HepG2 (cell line): Measurements from ENCODE around the gene KLHL3. TPM values are rescaled to one million over a fixed set of nuclear protein-coding genes. Genes with fewer than 3 reads are reported as not detected.

ENCODE experiments used
- ATAC-seq: fragments of 200-7000 bp; cut with Tn5 transposase; 3 replicates; pipeline ENCODE4 v1.9.1; 2020; ENCODE audit warnings: mild to moderate bottlenecking, moderate library complexity
- BruUV-seq: library from RNA; stranded (reverse); fragments of 400-500 nt; replicated peaks from 2 replicates; lab custom pipeline; 2021; lab: Mats Ljungman, UMichigan
- CTCF ChIA-PET: fragments of 300-600 bp; formaldehyde crosslinking; extraction: SDS; loops from one replicate; lab custom pipeline; 2021; ENCODE audit warnings: low total read pairs, inconsistent platforms, low intra/inter-chr PET ratio; lab: Yijun Ruan, JAX
- POLR2A ChIA-PET: fragments of 350-600 bp; sonication (Branson Sonifier 250); formaldehyde crosslinking; loops from one replicate; lab custom pipeline; 2020; ENCODE audit warnings: antibody characterized with exemption, inconsistent platforms; lab: Yijun Ruan, JAX
- DNase-seq: peaks from one replicate; pipeline ENCODE4 v3.0.0-alpha.2; 2015; ENCODE audit warnings: low spot score
- FAIRE-seq: peaks from 3 replicates; lab custom pipeline; 2011; peaks lifted over from hg19 to GRCh38; lab: Jason Lieb, UNC
- H2AFZ ChIP-seq: one replicate; pipeline ENCODE4 v1.6.1; 2011; ENCODE audit warnings: low read length, inconsistent platforms
- H3K27ac ChIP-seq: fragments of 300-600 bp; 3 replicates; pipeline ENCODE4 v1.8.0; 2011; ENCODE audit warnings: mixed run types, mild to moderate bottlenecking, mixed read lengths, low read length, inconsistent platforms; ENCODE audit not compliant: insufficient read depth; ENCODE audit errors: extremely low read length
- H3K27me3 ChIP-seq, 2 experiments: fragments of 200-600 bp in 1 of 2; 2 replicates in 1 of 2; 3 replicates in 1 of 2; pipeline versions ENCODE4 v1.6.0 to v1.8.0; 2011; ENCODE audit warnings: low read length in 2 of 2, mild to moderate bottlenecking in 2 of 2, moderate library complexity in 2 of 2, inconsistent platforms in 1 of 2; ENCODE audit not compliant: insufficient read depth in 2 of 2, control insufficient read depth in 1 of 2
- H3K36me3 ChIP-seq, 2 experiments: fragments of 200-600 bp in 1 of 2; replicated peaks in 1 of 2; 2 replicates in 1 of 2; 3 replicates in 1 of 2; pipeline versions ENCODE4 v1.5.1 to v1.8.0; 2011; ENCODE audit warnings: low read length in 2 of 2, inconsistent platforms in 1 of 2; ENCODE audit not compliant: insufficient read depth in 2 of 2, control insufficient read depth in 1 of 2
- H3K4me1 ChIP-seq: 2 replicates; pipeline ENCODE4 v1.5.1; 2012; ENCODE audit warnings: low read length, inconsistent platforms; ENCODE audit not compliant: insufficient read depth
- H3K4me2 ChIP-seq: 2 replicates; pipeline ENCODE4 v1.6.0; 2011; ENCODE audit warnings: low read depth, low read length, inconsistent platforms
- H3K4me3 ChIP-seq, 3 experiments: fragments of 200-600 bp in 1 of 3; sonication (generic), shearing (Covaris generic) in 1 of 3; replicated peaks in 1 of 3; 2 replicates each; pipeline ENCODE4 v1.5.1; 2011 to 2016; ENCODE audit warnings: low read length in 3 of 3, inconsistent platforms in 2 of 3, low read depth in 2 of 3, mild to moderate bottlenecking in 2 of 3, control low read depth in 1 of 3, mixed read lengths in 1 of 3; ENCODE audit not compliant: insufficient read depth in 1 of 3
- H3K79me2 ChIP-seq: one replicate; pipeline ENCODE4 v1.6.1; 2011; ENCODE audit warnings: low read length, inconsistent platforms; ENCODE audit not compliant: insufficient read depth
- H3K9ac ChIP-seq: 2 replicates; pipeline ENCODE4 v1.6.0; 2011; ENCODE audit warnings: mild to moderate bottlenecking, low read depth, low read length, inconsistent platforms; ENCODE audit not compliant: insufficient read depth
- H3K9me3 ChIP-seq: 2 replicates; pipeline ENCODE4 v1.5.1; 2012; ENCODE audit warnings: mild to moderate bottlenecking, low read length
- H4K20me1 ChIP-seq: 2 replicates; pipeline ENCODE4 v1.6.0; 2011; ENCODE audit warnings: inconsistent platforms, mild to moderate bottlenecking, low read length, moderate library complexity; ENCODE audit not compliant: insufficient read depth
- BRD4 ChIP-seq: sonication (generic); formaldehyde crosslinking; IDR thresholded peaks from 2 replicates; pipeline ENCODE4 v1.4.0; 2020; ENCODE audit warnings: missing genetic modification reagents
- CAMTA2 ChIP-seq: sonication (generic); formaldehyde crosslinking; IDR thresholded peaks from 2 replicates; pipeline ENCODE4 v1.4.0; 2020; ENCODE audit warnings: mild to moderate bottlenecking, missing genetic modification reagents, borderline replicate concordance
- FOXK2 ChIP-seq: fragments of 450-650 bp; IDR thresholded peaks from 2 replicates; pipeline ENCODE4 v1.6.1; 2016
- GATAD1 ChIP-seq: IDR thresholded peaks from 2 replicates; pipeline ENCODE4 v1.6.1; 2016; ENCODE audit warnings: missing genetic modification reagents, missing compliant biosample characterization
- MTERF4 ChIP-seq: sonication (generic); formaldehyde crosslinking; IDR thresholded peaks from 2 replicates; pipeline ENCODE4 v1.8.0; 2023; ENCODE audit warnings: mild to moderate bottlenecking, missing genetic modification reagents
- PRDM4 ChIP-seq: sonication (generic); formaldehyde crosslinking; IDR thresholded peaks from 2 replicates; pipeline ENCODE4 v1.9.0; 2021; ENCODE audit warnings: missing genetic modification reagents, borderline replicate concordance
- REPIN1 ChIP-seq: sonication (generic); formaldehyde crosslinking; IDR thresholded peaks from 2 replicates; pipeline ENCODE4 v1.8.0; 2022; ENCODE audit warnings: missing genetic modification reagents, low read depth, mild to moderate bottlenecking, borderline replicate concordance
- RFXANK ChIP-seq: IDR thresholded peaks from 2 replicates; pipeline ENCODE4 v1.6.1; 2016
- SKIL ChIP-seq: sonication (generic); formaldehyde crosslinking; IDR thresholded peaks from 2 replicates; pipeline ENCODE4 v1.8.0; 2022; ENCODE audit warnings: missing genetic modification reagents, mild to moderate bottlenecking, moderate library complexity, borderline replicate concordance
- WGBS: methylation state at CpG from one replicate; pipeline ENCODE4 v1.1.6; 2017; ENCODE audit warnings: low lambda C conversion rate; 5-methylcytosine and 5-hydroxymethylcytosine counted together
- in situ Hi-C: cut with HindIII; loops from 2 replicates; pipeline ENCODE4 v1.10.0; 2017; ENCODE audit warnings: low pct_unique_long_range_greater_than_20kb; ENCODE audit not compliant: extremely low pct_ligation_motif_present
- intact Hi-C: fragments of 100-400 bp; cut with micrococcal nuclease; formaldehyde crosslinking; loops from one replicate; pipeline ENCODE4 v1.10.0; 2022; ENCODE audit not compliant: unreplicated experiment
- polyA plus RNA-seq, 8 experiments: library from polyadenylated mRNA; depleted of rRNA in 3 of 8; stranded (reverse) in 7 of 8; unstranded in 1 of 8; fragments of >200 nt; fragmentation: Illumina TruSeq in 4 of 8; extraction: Trizol in 4 of 8; gene quantifications; 2 replicates each; pipeline versions ENCODE4 v1.2.1 to v1.2.3, GENCODE V29; 2011 to 2016; ENCODE audit warnings: low read depth in 4 of 8, missing spikeins in 1 of 8, mixed read lengths in 1 of 8; ENCODE audit not compliant: insufficient read depth in 1 of 8
- total RNA-seq, 5 experiments: library from RNA; depleted of rRNA; stranded (reverse); fragments of >200 nt; fragmentation: Illumina TruSeq; extraction: Trizol; gene quantifications; 2 replicates each; pipeline ENCODE4 v1.2.3, GENCODE V29; 2016; ENCODE audit warnings: low read depth in 1 of 5

The KLHL3 gene
- total and polyA plus RNA-seq, 2 of the 13 experiments (the other 11 are each of a cell fraction or from before 2014, with no cell fraction given), result 0.02 to 0.08 TPM

- TF ChIP-seq SKIL (CRISPR knock-in tag), result no peak
- TF ChIP-seq BRD4, result no peak
- no peak for TF ChIP-seq GATAD1 (CRISPR knock-in tag)
- TF ChIP-seq FOXK2, result no peak
- no peak for TF ChIP-seq RFXANK (CRISPR knock-in tag)
- TF ChIP-seq REPIN1 (CRISPR knock-in tag), result no peak
- TF ChIP-seq CAMTA2 (CRISPR knock-in tag), result no peak
Observed at GRCh38 chr5:137621861-137622823, 113.7 kb downstream of the KLHL3 start (continued).

- H3K27ac ChIP-seq, result no peak overlapping the region
- CTCF ChIA-PET, result no interaction called here
- H3K36me3 ChIP-seq, result no peaks in the 10 kb centered on the region
- H3K4me3 ChIP-seq, result no peak overlapping the region
- WGBS, result 77% methylated on average over 3 of the region's 3 CpGs
- no peaks in the 10 kb centered on the region for H4K20me1 ChIP-seq
- ATAC-seq (no peak), FAIRE-seq (no peak), DNase-seq (no peak)
- in situ Hi-C loops (no loop called here), intact Hi-C loops (no loop called here)
- no peak overlapping the region for H3K9ac ChIP-seq
- H2AFZ ChIP-seq, result no peak overlapping the region
- POLR2A ChIA-PET, result no interaction called here
- no peaks in the 10 kb centered on the region for H3K27me3 ChIP-seq
- H3K4me2 ChIP-seq, result no peak overlapping the region
- H3K79me2 ChIP-seq, result no peaks in the 10 kb centered on the region
- BruUV-seq, result no TSS peak
- peaks cover 10% of the 10 kb centered on the region for H3K4me1 ChIP-seq
- H3K9me3 ChIP-seq, result no peaks in the 10 kb centered on the region
- no peak for TF ChIP-seq MTERF4 (CRISPR knock-in tag)
- TF ChIP-seq PRDM4 (CRISPR knock-in tag), result no peak
Observed at GRCh38 chr5:137621306-137621705, 114.6 kb downstream of the KLHL3 start.
